ENCODE results near the gene RPP25.
"Not testable (repeated sequence)": the region's sequence is repeated elsewhere in the genome, so short reads cannot be mapped to it uniquely, and the experiment has no call there.

The RPP25 gene

GRCh38 chr15:74933573-74933972 lies 23.0 kb downstream of the RPP25 start:
- no peak overlapping the region for H3K4me3 ChIP-seq (replicated peaks in 1 of 2; ENCODE audit: low read depth in 2 of 2, low read length in 2 of 2)
- TF ChIP-seq CTCF (IDR thresholded peaks at IDR 0.05; ENCODE audit: low read depth, low read length), result no peak
- no peak for DNase-seq (ENCODE audit: low read depth in 2 of 2)

GRCh38 chr15:74928771-74929198 lies 27.8 kb downstream of the RPP25 start:
- DNase-seq (ENCODE audit: low read depth in 2 of 2), result no peak
- H3K4me3 ChIP-seq (replicated peaks in 1 of 2; ENCODE audit: low read depth in 2 of 2, low read length in 2 of 2), result no peak overlapping the region
- no peak for TF ChIP-seq CTCF (IDR thresholded peaks at IDR 0.05; ENCODE audit: low read depth, low read length)

GRCh38 chr15:74924525-74924924 lies 32.0 kb downstream of the RPP25 start:
- TF ChIP-seq CTCF (IDR thresholded peaks at IDR 0.05; ENCODE audit: low read depth, low read length), result no peak
- no peak for DNase-seq (ENCODE audit: low read depth in 2 of 2)
- no peak overlapping the region for H3K4me3 ChIP-seq (replicated peaks in 1 of 2; ENCODE audit: low read depth in 2 of 2, low read length in 2 of 2)

GRCh38 chr15:74920456-74920855 lies 36.1 kb downstream of the RPP25 start:
- no peak for TF ChIP-seq CTCF (IDR thresholded peaks at IDR 0.05; ENCODE audit: low read depth, low read length)
- no peak overlapping the region for H3K4me3 ChIP-seq (replicated peaks in 1 of 2; ENCODE audit: low read depth in 2 of 2, low read length in 2 of 2)
- no peak for DNase-seq (ENCODE audit: low read depth in 2 of 2)

- H3K4me3 ChIP-seq (replicated peaks in 1 of 2; ENCODE audit: low read depth in 2 of 2, low read length in 2 of 2), result no peak overlapping the region
- TF ChIP-seq CTCF (IDR thresholded peaks at IDR 0.05; ENCODE audit: low read depth, low read length), result no peak
- DNase-seq (ENCODE audit: low read depth in 2 of 2), result no peak
Measured at GRCh38 chr15:74917676-74918075, 38.9 kb downstream of the RPP25 start.

GRCh38 chr15:74913799-74914198 lies 42.8 kb downstream of the RPP25 start:
- not testable (repeated sequence) for H3K4me3 ChIP-seq (replicated peaks in 1 of 2; ENCODE audit: low read depth in 2 of 2, low read length in 2 of 2); DNase-seq (ENCODE audit: low read depth in 2 of 2)

- no peak for TF ChIP-seq CTCF (IDR thresholded peaks at IDR 0.05; ENCODE audit: low read depth, low read length)
- DNase-seq (ENCODE audit: low read depth in 2 of 2), result peak in 1 of 2 donors; percentile 40
- H3K4me3 ChIP-seq (replicated peaks in 1 of 2; ENCODE audit: low read depth in 2 of 2, low read length in 2 of 2), result no peak overlapping the region
Measured at GRCh38 chr15:74913041-74913440, 43.5 kb downstream of the RPP25 start.
